WI38 (cell line): ENCODE results near the gene EML2.

Experiments used
- H3K4me3 ChIP-seq: 2 replicates; pipeline ENCODE4 v1.5.1; 2011; ENCODE audit warnings: low read depth, mild to moderate bottlenecking, control low read depth, low read length
- TF ChIP-seq, protein P1 (sequence below): IDR thresholded peaks from 2 replicates; pipeline ENCODE4 v1.5.1; 2012; ENCODE audit warnings: low read depth, mild to moderate bottlenecking, control low read depth, low read length

Gene EML2

GRCh38 chr19:45676851-45677263 lies 37.7 kb upstream of the EML2 start:
- 0 out of 2 replicates have a peak overlapping the region, but pooled peaks have one; percentile 17 for H3K4me3 ChIP-seq
- TF ChIP-seq, protein P1, sequence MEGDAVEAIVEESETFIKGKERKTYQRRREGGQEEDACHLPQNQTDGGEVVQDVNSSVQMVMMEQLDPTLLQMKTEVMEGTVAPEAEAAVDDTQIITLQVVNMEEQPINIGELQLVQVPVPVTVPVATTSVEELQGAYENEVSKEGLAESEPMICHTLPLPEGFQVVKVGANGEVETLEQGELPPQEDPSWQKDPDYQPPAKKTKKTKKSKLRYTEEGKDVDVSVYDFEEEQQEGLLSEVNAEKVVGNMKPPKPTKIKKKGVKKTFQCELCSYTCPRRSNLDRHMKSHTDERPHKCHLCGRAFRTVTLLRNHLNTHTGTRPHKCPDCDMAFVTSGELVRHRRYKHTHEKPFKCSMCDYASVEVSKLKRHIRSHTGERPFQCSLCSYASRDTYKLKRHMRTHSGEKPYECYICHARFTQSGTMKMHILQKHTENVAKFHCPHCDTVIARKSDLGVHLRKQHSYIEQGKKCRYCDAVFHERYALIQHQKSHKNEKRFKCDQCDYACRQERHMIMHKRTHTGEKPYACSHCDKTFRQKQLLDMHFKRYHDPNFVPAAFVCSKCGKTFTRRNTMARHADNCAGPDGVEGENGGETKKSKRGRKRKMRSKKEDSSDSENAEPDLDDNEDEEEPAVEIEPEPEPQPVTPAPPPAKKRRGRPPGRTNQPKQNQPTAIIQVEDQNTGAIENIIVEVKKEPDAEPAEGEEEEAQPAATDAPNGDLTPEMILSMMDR: no peak

GRCh38 chr19:45674946-45675345 lies 35.7 kb upstream of the EML2 start:
- no peak overlapping the region for H3K4me3 ChIP-seq
- TF ChIP-seq, protein P1: no peak

DNA sequence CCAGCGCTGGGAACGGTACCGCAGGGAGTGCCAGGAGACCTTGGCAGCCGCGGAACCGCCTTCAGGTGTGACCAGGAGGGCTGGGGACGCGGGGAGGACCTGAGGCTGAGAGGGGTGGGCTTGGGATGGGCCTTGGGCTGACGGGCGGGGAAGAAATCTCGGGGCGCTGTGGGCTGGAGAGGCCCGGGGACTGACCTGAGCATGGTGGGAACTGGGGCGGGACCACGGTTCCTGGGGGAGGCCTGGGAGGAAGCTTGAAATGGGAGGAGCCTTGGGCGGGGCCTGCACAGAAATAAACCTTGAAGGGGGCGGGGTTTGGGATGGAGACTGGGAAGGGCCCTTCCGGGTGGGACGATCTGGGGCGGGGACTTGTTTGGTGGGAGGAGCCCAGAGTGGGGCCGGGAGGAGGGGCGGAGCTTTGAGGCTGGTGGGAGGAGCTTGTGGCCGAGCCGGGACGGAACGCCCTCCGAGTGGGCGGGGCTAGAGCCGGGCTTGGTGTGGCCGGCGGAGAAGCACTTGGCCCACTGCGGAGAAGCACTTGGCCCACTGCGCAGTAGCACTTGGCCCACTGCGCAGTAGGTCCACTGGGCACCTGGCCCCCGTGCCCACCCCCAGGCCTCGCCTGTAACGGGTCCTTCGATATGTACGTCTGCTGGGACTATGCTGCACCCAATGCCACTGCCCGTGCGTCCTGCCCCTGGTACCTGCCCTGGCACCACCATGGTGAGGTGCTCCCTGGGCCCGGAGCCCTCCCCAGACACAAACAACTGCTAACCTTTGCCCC lies 31.7 kb upstream of the EML2 start:
- TF ChIP-seq, protein P1: no peak
- H3K4me3 ChIP-seq: no peak overlapping the region

DNA sequence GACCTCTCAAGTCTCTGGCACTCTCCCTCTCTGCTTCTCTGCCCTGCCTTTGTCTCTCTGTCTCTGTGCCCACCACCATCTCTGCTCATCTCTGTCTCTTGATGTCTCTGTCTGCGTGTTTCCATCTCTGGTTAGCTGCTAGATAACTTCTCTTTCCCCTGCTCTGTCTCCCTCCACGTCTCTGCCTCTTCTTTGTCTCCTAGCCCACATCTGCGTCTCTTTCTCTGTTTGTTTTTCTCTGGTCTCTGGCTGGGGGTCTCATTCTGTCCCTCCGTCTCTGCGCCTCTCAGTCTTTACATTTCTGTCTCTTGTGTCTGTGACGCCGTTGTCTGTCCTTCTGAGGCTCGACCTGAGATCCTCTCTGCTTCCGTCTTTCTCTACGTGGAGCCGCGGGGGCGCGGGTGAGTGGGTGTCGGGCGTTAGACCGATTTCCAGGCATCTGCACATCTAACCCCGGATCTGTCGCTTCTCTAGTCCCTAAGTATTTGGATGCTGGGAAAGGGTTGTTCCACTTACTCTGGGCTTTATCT lies 29.2 kb upstream of the EML2 start:
- TF ChIP-seq, protein P1: no peak
- H3K4me3 ChIP-seq: peak overlapping the region; percentile 56

GRCh38 chr19:45667620-45668341 lies 28.6 kb upstream of the EML2 start, which contains the start of gene GIPR:
GIPR (plus strand) TSS chr19:45668221; CDS start chr19:45669521, 1,300 bp downstream.
- H3K4me3 ChIP-seq: peak within 1 kb of the TSS; percentile 56
- TF ChIP-seq, protein P1: no peak

- TF ChIP-seq, protein P1: no peak
- H3K4me3 ChIP-seq: no peak overlapping the region
Observed at GRCh38 chr19:45664575-45664974, 25.4 kb upstream of the EML2 start.

DNA sequence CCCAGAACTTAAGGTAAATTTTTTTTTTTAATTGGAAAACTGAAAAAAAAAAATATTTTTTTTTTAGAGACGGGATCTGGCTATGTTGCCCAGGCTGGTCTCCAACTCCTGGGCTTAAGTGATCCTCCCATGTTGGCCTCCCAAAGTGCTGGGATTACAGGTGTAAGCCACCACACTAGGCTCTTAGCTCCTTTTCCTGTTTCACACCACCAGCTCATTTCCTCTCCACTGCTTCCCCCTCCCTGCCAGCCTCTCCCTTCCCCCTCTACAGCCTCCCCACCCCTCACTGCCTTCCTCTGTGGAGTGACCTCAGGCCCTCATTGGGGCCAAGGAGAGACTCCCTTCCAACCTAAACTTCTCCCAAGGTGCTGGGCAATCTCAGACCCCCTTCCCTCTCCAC lies 24.6 kb upstream of the EML2 start:
- TF ChIP-seq, protein P1: no peak
- H3K4me3 ChIP-seq: no peak overlapping the region
